IPS-NIHi11 (cell line): ENCODE results near the gene PPIL6.

Source experiments
- DNase-seq: peaks from one replicate; pipeline ENCODE4 v3.0.0; 2012; ENCODE audit warnings: mixed read lengths, low spot score

The PPIL6 gene

GRCh38 chr6:109440331-109441068, at the start of gene PPIL6, which contains the start of gene SMPD2:
Gene PPIL6, minus strand, starts transcription at chr6:109440628. Its CDS starts 38 bp downstream, at chr6:109440590.
Gene SMPD2, plus strand, starts transcription at chr6:109440724. Its CDS starts 398 bp downstream, at chr6:109441122.
- peak; percentile 98 for DNase-seq

- no peak for DNase-seq
Measured at GRCh38 chr6:109488001-109488400, 47.6 kb upstream of the PPIL6 start.

GRCh38 chr6:109486068-109486467, 45.6 kb upstream of the PPIL6 start:
- DNase-seq, result no peak

- DNase-seq, result no peak
Measured at GRCh38 chr6:109485266-109485935, 45.0 kb upstream of the PPIL6 start.

- no peak for DNase-seq
Measured at GRCh38 chr6:109484122-109484521, 43.7 kb upstream of the PPIL6 start.

GRCh38 chr6:109483735-109484057, 43.3 kb upstream of the PPIL6 start:
- no peak for DNase-seq

- peak; percentile 97 for DNase-seq
Measured at GRCh38 chr6:109482905-109483734, 42.7 kb upstream of the PPIL6 start, which contains the start of gene ZBTB24. Gene ZBTB24, minus strand, starts transcription at chr6:109483219. Its CDS starts 1,193 bp downstream, at chr6:109482026.

GRCh38 chr6:109480993-109481480, 40.6 kb upstream of the PPIL6 start:
- no peak for DNase-seq

- no peak for DNase-seq
Measured at GRCh38 chr6:109478841-109479624, 38.6 kb upstream of the PPIL6 start.

GRCh38 chr6:109478222-109478805, 37.9 kb upstream of the PPIL6 start:
- DNase-seq, result no peak

- no peak for DNase-seq
Measured at GRCh38 chr6:109477725-109478124, 37.3 kb upstream of the PPIL6 start.

GRCh38 chr6:109477184-109477583, 36.8 kb upstream of the PPIL6 start:
- no peak for DNase-seq

- no peak for DNase-seq
Measured at GRCh38 chr6:109475625-109476024, 35.2 kb upstream of the PPIL6 start.

- DNase-seq, result no peak
Measured at GRCh38 chr6:109474995-109475394, 34.6 kb upstream of the PPIL6 start.

- no peak for DNase-seq
Measured at GRCh38 chr6:109473120-109473519, 32.7 kb upstream of the PPIL6 start.

GRCh38 chr6:109472132-109472995, 31.9 kb upstream of the PPIL6 start:
- DNase-seq, result no peak

GRCh38 chr6:109471105-109471810, 30.8 kb upstream of the PPIL6 start:
- DNase-seq, result no peak

- DNase-seq, result no peak
Measured at GRCh38 chr6:109469591-109470189, 29.3 kb upstream of the PPIL6 start.

GRCh38 chr6:109467696-109468095, 27.3 kb upstream of the PPIL6 start:
- no peak for DNase-seq
